Measurements from ENCODE around the gene ADK.

- TF ChIP-seq, protein P1, sequence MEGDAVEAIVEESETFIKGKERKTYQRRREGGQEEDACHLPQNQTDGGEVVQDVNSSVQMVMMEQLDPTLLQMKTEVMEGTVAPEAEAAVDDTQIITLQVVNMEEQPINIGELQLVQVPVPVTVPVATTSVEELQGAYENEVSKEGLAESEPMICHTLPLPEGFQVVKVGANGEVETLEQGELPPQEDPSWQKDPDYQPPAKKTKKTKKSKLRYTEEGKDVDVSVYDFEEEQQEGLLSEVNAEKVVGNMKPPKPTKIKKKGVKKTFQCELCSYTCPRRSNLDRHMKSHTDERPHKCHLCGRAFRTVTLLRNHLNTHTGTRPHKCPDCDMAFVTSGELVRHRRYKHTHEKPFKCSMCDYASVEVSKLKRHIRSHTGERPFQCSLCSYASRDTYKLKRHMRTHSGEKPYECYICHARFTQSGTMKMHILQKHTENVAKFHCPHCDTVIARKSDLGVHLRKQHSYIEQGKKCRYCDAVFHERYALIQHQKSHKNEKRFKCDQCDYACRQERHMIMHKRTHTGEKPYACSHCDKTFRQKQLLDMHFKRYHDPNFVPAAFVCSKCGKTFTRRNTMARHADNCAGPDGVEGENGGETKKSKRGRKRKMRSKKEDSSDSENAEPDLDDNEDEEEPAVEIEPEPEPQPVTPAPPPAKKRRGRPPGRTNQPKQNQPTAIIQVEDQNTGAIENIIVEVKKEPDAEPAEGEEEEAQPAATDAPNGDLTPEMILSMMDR (IDR thresholded peaks at IDR 0.05) = no peak
- no peak for TF ChIP-seq POLR2A (IDR thresholded peaks at IDR 0.05)
- no peak for TF ChIP-seq POLR2AphosphoS5 (IDR thresholded peaks at IDR 0.05)
These were observed 37.0 kb upstream of the ADK start for GRCh38 chr10:74114041-74114448.

Data from breast epithelium (tissue), 3 donors.